NT2/D1 (cell line): ENCODE data around the gene ACSS3.

Source experiments
- YY1 ChIP-seq: IDR thresholded peaks from 2 replicates; pipeline ENCODE4 v1.6.1; 2011; ENCODE audit not compliant: insufficient read length, insufficient read depth
- ZNF274 ChIP-seq: IDR thresholded peaks from 2 replicates; pipeline ENCODE4 v1.6.1; 2011; ENCODE audit warnings: mild to moderate bottlenecking, low read depth, low read length

DNA sequence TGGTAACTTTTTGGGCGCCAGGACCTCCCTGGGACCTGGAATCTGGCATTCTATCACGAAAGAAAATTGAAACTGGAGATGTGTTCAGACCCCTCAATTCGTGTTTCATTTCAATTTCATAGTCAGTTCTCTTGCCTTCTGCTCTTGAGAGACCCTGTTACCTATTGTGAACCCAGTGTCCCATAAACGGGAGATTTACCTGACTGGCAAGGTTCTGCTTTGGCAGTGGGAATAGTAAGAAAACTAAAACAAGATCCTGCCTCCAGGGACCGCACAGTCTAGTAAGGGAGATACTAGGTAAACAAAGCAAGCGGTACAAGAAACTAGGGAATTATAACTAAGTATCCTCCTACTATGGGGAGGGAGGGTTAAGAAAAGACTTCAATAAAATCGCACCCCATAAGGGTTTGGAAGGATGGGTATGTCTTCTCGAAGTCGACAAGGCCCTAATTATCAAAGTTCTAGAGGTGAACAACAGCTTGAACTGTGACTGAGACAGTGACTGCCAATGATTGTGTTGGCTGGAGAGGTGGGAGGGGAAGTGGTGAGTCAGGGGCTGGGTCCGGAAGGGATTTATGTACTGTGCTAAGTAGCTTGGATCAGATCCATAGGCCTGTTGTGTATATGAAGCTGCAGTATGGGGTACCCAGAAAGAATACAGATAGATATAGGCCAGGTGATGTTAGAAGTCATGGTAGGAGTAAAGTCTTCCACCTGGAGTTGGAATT, 754 bp downstream of the ACSS3 start:
- TF ChIP-seq YY1 (no peak), ZNF274 (no peak)
